PC-3 (cell line): Measurements from ENCODE around the gene ACVR1B.

Experiments
- CTCF ChIP-seq: fragments of 300-600 bp; sonication (generic); conservative IDR thresholded peaks from 2 replicates; pipeline ENCODE4 v1.5.1; 2017; ENCODE audit warnings: antibody characterized with exemption, low read depth, mild to moderate bottlenecking, low read length
- EZH2 ChIP-seq: fragments of 300-600 bp; sonication (generic); IDR thresholded peaks from one replicate; pipeline ENCODE4 v1.6.1; 2017; ENCODE audit warnings: antibody characterized with exemption, mild to moderate bottlenecking, low read length; ENCODE audit not compliant: unreplicated experiment

- no peak for TF ChIP-seq CTCF
- no peak for TF ChIP-seq EZH2
Measured at GRCh38 chr12:52042706-52043385, 91.3 kb downstream of the ACVR1B start.
